GM12872 (cell line): ENCODE results near the gene STAT4.

Experiments
- CTCF ChIP-seq: IDR thresholded peaks from 3 replicates; pipeline ENCODE4 v1.5.1; 2011; ENCODE audit warnings: low read depth, mild to moderate bottlenecking, low read length, moderate library complexity; ENCODE audit not compliant: insufficient read depth

Gene STAT4

GRCh38 chr2:191150600-191151330 is at the start of gene STAT4:
TSS of gene STAT4 (minus strand) at chr2:191150994. CDS start at chr2:191148203, 2,791 bp downstream.
- TF ChIP-seq CTCF: no peak

GRCh38 chr2:191199929-191200512 is 49.2 kb upstream of the STAT4 start:
- TF ChIP-seq CTCF: no peak

- no peak for TF ChIP-seq CTCF
These were observed 47.5 kb upstream of the STAT4 start for GRCh38 chr2:191198271-191198670.

- TF ChIP-seq CTCF: no peak
These were observed 46.3 kb upstream of the STAT4 start for GRCh38 chr2:191197096-191197495.

- no peak for TF ChIP-seq CTCF
These were observed 44.2 kb upstream of the STAT4 start for GRCh38 chr2:191195021-191195420.

- TF ChIP-seq CTCF: no peak
These were observed 40.2 kb upstream of the STAT4 start for GRCh38 chr2:191190861-191191552.

- no peak for TF ChIP-seq CTCF
These were observed 39.6 kb upstream of the STAT4 start for GRCh38 chr2:191190435-191190834.
